Endothelial cell of umbilical vein (primary cell): Measurements from ENCODE around the gene GRM2. TPM values are rescaled to one million over a fixed set of nuclear protein-coding genes. Genes with fewer than 3 reads are reported as not detected.

Experiments
- BruUV-seq: library from RNA; stranded (reverse); fragments of 400-500 nt; replicated peaks from 2 replicates; lab custom pipeline; 2021; lab: Mats Ljungman, UMichigan
- CTCF ChIA-PET: fragments of 300-600, 350-600 bp; sonication (Branson Sonifier 250); formaldehyde crosslinking; loops from one replicate; lab custom pipeline; 2021; ENCODE audit warnings: antibody characterized with exemption, inconsistent platforms; lab: Charles Lee
- POLR2A ChIA-PET: fragments of 300-600, 350-600 bp; sonication (Branson Sonifier 250); formaldehyde crosslinking; loops from one replicate; lab custom pipeline; 2021; ENCODE audit warnings: antibody characterized with exemption, inconsistent platforms; lab: Charles Lee
- DNase-seq: peaks from one replicate; pipeline ENCODE4 v3.0.0-alpha.2; 2011; ENCODE audit warnings: low read depth, low spot score
- FAIRE-seq: peaks from 2 replicates; lab custom pipeline; 2011; peaks lifted over from hg19 to GRCh38; lab: Jason Lieb, UNC
- H2AFZ ChIP-seq: 2 replicates; pipeline ENCODE4 v1.6.0; 2012; ENCODE audit warnings: low read depth, low read length, control low read depth, inconsistent platforms
- H3K27ac ChIP-seq: 2 replicates; pipeline ENCODE4 v1.5.1; 2011; ENCODE audit warnings: low read depth, mild to moderate bottlenecking, control low read depth, low read length, moderate library complexity; ENCODE audit not compliant: insufficient read depth
- H3K27me3 ChIP-seq, 2 experiments: 2 replicates each; pipeline versions ENCODE4 v1.6.0 to v1.6.1; 2011; ENCODE audit warnings: low read length in 2 of 2, mixed read lengths in 1 of 2; ENCODE audit not compliant: control insufficient read depth in 2 of 2, insufficient read depth in 2 of 2
- H3K36me3 ChIP-seq, 2 experiments: 2 replicates in 1 of 2; 3 replicates in 1 of 2; pipeline ENCODE4 v1.5.1; 2011; ENCODE audit warnings: low read length in 2 of 2, mild to moderate bottlenecking in 1 of 2, moderate library complexity in 1 of 2; ENCODE audit not compliant: control insufficient read depth in 2 of 2, insufficient read depth in 2 of 2; ENCODE audit errors: extremely low read depth in 1 of 2
- H3K4me1 ChIP-seq: 3 replicates; pipeline ENCODE4 v1.5.1; 2011; ENCODE audit warnings: mild to moderate bottlenecking, low read length; ENCODE audit not compliant: control insufficient read depth, insufficient read depth; ENCODE audit errors: extremely low read depth
- H3K4me2 ChIP-seq: 2 replicates; pipeline ENCODE4 v1.6.1; 2011; ENCODE audit warnings: low read length, control low read depth, mixed read lengths; ENCODE audit not compliant: insufficient read depth
- H3K4me3 ChIP-seq, 3 experiments: fragments of 200-600 bp in 1 of 3; sonication (generic), shearing (Covaris generic) in 1 of 3; replicated peaks in 1 of 3; 2 replicates each; pipeline ENCODE4 v1.5.1; 2011 to 2016; ENCODE audit warnings: control low read depth in 3 of 3, low read length in 3 of 3, mild to moderate bottlenecking in 2 of 3, inconsistent platforms in 1 of 3, low read depth in 1 of 3, moderate library complexity in 1 of 3; ENCODE audit not compliant: insufficient read depth in 1 of 3
- H3K79me2 ChIP-seq: 2 replicates; pipeline ENCODE4 v1.6.0; 2012; ENCODE audit warnings: low read length, inconsistent platforms; ENCODE audit not compliant: control insufficient read depth, insufficient read depth
- H3K9ac ChIP-seq: replicated peaks from 2 replicates; pipeline ENCODE3; 2011; ENCODE audit warnings: low read length, control low read depth; ENCODE audit not compliant: insufficient read depth; ENCODE audit errors: extremely low read depth
- H3K9me1 ChIP-seq: replicated peaks from 3 replicates; pipeline ENCODE4 v1.6.0; 2011; ENCODE audit warnings: mild to moderate bottlenecking, low read length; ENCODE audit not compliant: control insufficient read depth, insufficient read depth; ENCODE audit errors: extremely low read depth
- H3K9me3 ChIP-seq: replicated peaks from 2 replicates; pipeline ENCODE4 v1.5.1; 2012; ENCODE audit warnings: low read length, inconsistent platforms; ENCODE audit not compliant: control insufficient read depth, insufficient read depth
- H4K20me1 ChIP-seq: replicated peaks from 2 replicates; pipeline ENCODE3; 2011; ENCODE audit warnings: mild to moderate bottlenecking, low read length; ENCODE audit not compliant: control insufficient read depth, insufficient read depth; ENCODE audit errors: extremely low read depth
- EZH2 ChIP-seq: IDR thresholded peaks from 2 replicates; pipeline ENCODE4 v1.6.1; 2012; ENCODE audit warnings: borderline replicate concordance, low read depth, mild to moderate bottlenecking, moderate library complexity, low read length, inconsistent platforms; ENCODE audit not compliant: severe bottlenecking
- FOS ChIP-seq: IDR thresholded peaks from 2 replicates; pipeline ENCODE4 v1.6.1; 2011; ENCODE audit warnings: mild to moderate bottlenecking, low read length, moderate library complexity, borderline replicate concordance; ENCODE audit not compliant: insufficient read depth
- GATA2 ChIP-seq: IDR thresholded peaks from 2 replicates; pipeline ENCODE4 v1.7.0; 2011; ENCODE audit warnings: low read depth, mild to moderate bottlenecking, moderate library complexity, mixed read lengths, low read length; ENCODE audit not compliant: insufficient read length, insufficient read depth
- JUN ChIP-seq: IDR thresholded peaks from 2 replicates; pipeline ENCODE4 v1.6.1; 2011; ENCODE audit warnings: borderline replicate concordance, low read depth; ENCODE audit not compliant: insufficient read length, insufficient read depth
- MYC ChIP-seq: IDR thresholded peaks from one replicate; pipeline ENCODE4 v1.6.1; 2011; ENCODE audit warnings: mild to moderate bottlenecking, low read depth, low read length
- POLR2A ChIP-seq: IDR thresholded peaks from 2 replicates; pipeline ENCODE4 v1.6.1; 2012; ENCODE audit warnings: low read depth, mild to moderate bottlenecking, control low read depth, low read length
- POLR2AphosphoS5 ChIP-seq: IDR thresholded peaks from 2 replicates; pipeline ENCODE4 v1.6.1; 2012; ENCODE audit warnings: low read depth, mild to moderate bottlenecking, control low read depth, low read length, moderate library complexity; ENCODE audit not compliant: insufficient read depth
- dilution Hi-C: fragments of 300-500 bp; cut with MboI; formaldehyde crosslinking; loops from one replicate; pipeline ENCODE4 v1.15.0; 2019; ENCODE audit warnings: low sequenced_read_pairs; ENCODE audit not compliant: extremely low pct_ligation_motif_present
- intact Hi-C: fragments of 100-400 bp; cut with micrococcal nuclease; formaldehyde crosslinking; loops from one replicate; pipeline ENCODE4 v1.10.0; 2022
- polyA plus RNA-seq, 4 experiments: library from polyadenylated mRNA; depleted of rRNA in 3 of 4; stranded (reverse) in 3 of 4; unstranded in 1 of 4; fragments of >200 nt; gene quantifications; 2 replicates each; pipeline versions ENCODE4 v1.2.1 to v1.2.3, GENCODE V29; 2011 to 2012; ENCODE audit warnings: missing spikeins in 1 of 4
- total RNA-seq: library from RNA; stranded (reverse); gene quantifications from 2 replicates; pipeline ENCODE4 v1.2.3, GENCODE V29; 2021
- TF ChIP-seq, protein P1 (sequence below): IDR thresholded peaks from 2 replicates; pipeline ENCODE4 v1.6.1; 2011; ENCODE audit not compliant: insufficient read depth, insufficient read length
- TF ChIP-seq, protein P2 (sequence below), 2 donors: IDR thresholded peaks; 1 replicate in 1 of 2; 2 replicates in 1 of 2; pipeline ENCODE4 v1.5.1; 2011; ENCODE audit warnings: low read length in 2 of 2, mild to moderate bottlenecking in 2 of 2, moderate library complexity in 2 of 2, control low read depth in 1 of 2, inconsistent platforms in 1 of 2, low read depth in 1 of 2; ENCODE audit not compliant: insufficient read depth in 1 of 2; ENCODE audit errors: extremely low read depth in 1 of 2

Gene GRM2
- total and polyA plus RNA-seq, 2 donors (not counting 3 experiments of a cell fraction or from before 2014, with no cell fraction given) = 0.10 to 0.51 TPM

DNA sequence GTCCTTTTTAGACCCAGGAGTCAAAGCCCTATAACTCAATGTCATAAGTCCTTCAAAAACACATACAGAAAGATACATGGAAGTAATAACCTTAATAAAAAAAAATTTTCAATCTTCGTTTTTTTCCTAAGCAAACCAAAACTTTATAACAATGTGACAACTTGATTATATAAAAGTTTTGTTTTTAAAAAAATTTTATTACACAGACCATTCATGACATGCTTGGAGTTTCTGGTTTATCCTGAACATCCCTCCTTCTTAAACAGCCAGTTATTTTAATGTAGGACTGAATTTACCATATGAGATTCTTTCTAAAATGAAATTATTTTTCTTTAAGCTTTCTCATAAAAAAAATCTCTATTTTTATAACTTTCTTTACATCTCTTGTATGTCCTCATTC lies 41.5 kb downstream of the GRM2 start:
- Histone ChIP-seq H3K27ac (no peak overlapping the region), H2AFZ (no peak overlapping the region), H3K79me2 (no peaks in the 10 kb centered on the region), H3K9me1 (no peaks in the 10 kb centered on the region), H3K36me3 (no peaks in the 10 kb centered on the region), H3K4me3 (no peak overlapping the region), H3K27me3 (peaks cover 2 to 3% of the 10 kb centered on the region in 2 experiments), H3K4me1 (no peaks in the 10 kb centered on the region), H3K4me2 (no peak overlapping the region), H3K9me3 (no peaks in the 10 kb centered on the region), H4K20me1 (no peaks in the 10 kb centered on the region), H3K9ac (no peak overlapping the region)
- CTCF ChIA-PET = no interaction called here
- DNase-seq = no peak
- intact Hi-C loops = no loop called here
- FAIRE-seq = no peak
- no peak for TF ChIP-seq GATA2
- TF ChIP-seq FOS = no peak
- no peak for TF ChIP-seq EZH2
- TF ChIP-seq JUN = no peak
- no peak for TF ChIP-seq POLR2AphosphoS5
- TF ChIP-seq, protein P1, sequence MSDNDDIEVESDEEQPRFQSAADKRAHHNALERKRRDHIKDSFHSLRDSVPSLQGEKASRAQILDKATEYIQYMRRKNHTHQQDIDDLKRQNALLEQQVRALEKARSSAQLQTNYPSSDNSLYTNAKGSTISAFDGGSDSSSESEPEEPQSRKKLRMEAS = no peak
- TF ChIP-seq POLR2A = no peak
- TF ChIP-seq MYC = no peak
- TF ChIP-seq, protein P2, sequence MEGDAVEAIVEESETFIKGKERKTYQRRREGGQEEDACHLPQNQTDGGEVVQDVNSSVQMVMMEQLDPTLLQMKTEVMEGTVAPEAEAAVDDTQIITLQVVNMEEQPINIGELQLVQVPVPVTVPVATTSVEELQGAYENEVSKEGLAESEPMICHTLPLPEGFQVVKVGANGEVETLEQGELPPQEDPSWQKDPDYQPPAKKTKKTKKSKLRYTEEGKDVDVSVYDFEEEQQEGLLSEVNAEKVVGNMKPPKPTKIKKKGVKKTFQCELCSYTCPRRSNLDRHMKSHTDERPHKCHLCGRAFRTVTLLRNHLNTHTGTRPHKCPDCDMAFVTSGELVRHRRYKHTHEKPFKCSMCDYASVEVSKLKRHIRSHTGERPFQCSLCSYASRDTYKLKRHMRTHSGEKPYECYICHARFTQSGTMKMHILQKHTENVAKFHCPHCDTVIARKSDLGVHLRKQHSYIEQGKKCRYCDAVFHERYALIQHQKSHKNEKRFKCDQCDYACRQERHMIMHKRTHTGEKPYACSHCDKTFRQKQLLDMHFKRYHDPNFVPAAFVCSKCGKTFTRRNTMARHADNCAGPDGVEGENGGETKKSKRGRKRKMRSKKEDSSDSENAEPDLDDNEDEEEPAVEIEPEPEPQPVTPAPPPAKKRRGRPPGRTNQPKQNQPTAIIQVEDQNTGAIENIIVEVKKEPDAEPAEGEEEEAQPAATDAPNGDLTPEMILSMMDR (IDR thresholded peaks at IDR 0.05; ENCODE audit: extremely low read depth in 1 of 2, insufficient read depth in 1 of 2, low read depth in 1 of 2, low read length in 2 of 2) = no peak
- POLR2A ChIA-PET = no interaction called here
- dilution Hi-C loops = no loop called here
- no TSS peak for BruUV-seq
